Immature natural killer cell (primary cell): ENCODE results near the gene STRN3. TPM values are rescaled to one million over a fixed set of nuclear protein-coding genes. Genes with fewer than 3 reads are reported as not detected.
"Not testable (repeated sequence)": the region's sequence is repeated elsewhere in the genome, so short reads cannot be mapped to it uniquely, and the experiment has no call there.

Experiments
- DNase-seq, 3 donors: peaks; one replicate each; pipeline ENCODE4 v3.0.0; 2022; ENCODE audit warnings: mixed read lengths in 1 of 3
- H3K27ac Mint-ChIP-seq, 6 donors: one replicate each; pipeline ENCODE4 v1.8.0; 2020; ENCODE audit warnings: mixed read lengths in 6 of 6, mild to moderate bottlenecking in 5 of 6, inconsistent platforms in 4 of 6, moderate library complexity in 3 of 6
- H3K27me3 Mint-ChIP-seq, 3 donors: one replicate each; pipeline ENCODE4 v1.8.0; 2020 to 2021; ENCODE audit warnings: low read depth in 3 of 3, mild to moderate bottlenecking in 3 of 3, mixed read lengths in 3 of 3, moderate library complexity in 3 of 3, inconsistent platforms in 1 of 3
- H3K36me3 Mint-ChIP-seq, 3 donors: one replicate each; pipeline ENCODE4 v1.8.0; 2020; ENCODE audit warnings: mixed read lengths in 3 of 3, inconsistent platforms in 2 of 3, mild to moderate bottlenecking in 2 of 3
- H3K4me1 Mint-ChIP-seq, 2 donors: one replicate each; pipeline ENCODE4 v1.8.0; 2020; ENCODE audit warnings: inconsistent platforms in 2 of 2, mild to moderate bottlenecking in 2 of 2, mixed read lengths in 2 of 2, moderate library complexity in 1 of 2
- H3K4me3 Mint-ChIP-seq, 5 donors: one replicate each; pipeline ENCODE4 v1.8.0; 2020; ENCODE audit warnings: mild to moderate bottlenecking in 5 of 5, mixed read lengths in 5 of 5, inconsistent platforms in 3 of 5, moderate library complexity in 3 of 5
- H3K9me3 Mint-ChIP-seq, 6 donors: one replicate each; pipeline ENCODE4 v1.8.0; 2020; ENCODE audit warnings: mild to moderate bottlenecking in 6 of 6, mixed read lengths in 6 of 6, inconsistent platforms in 4 of 6, moderate library complexity in 3 of 6
- polyA plus RNA-seq, 3 donors: library from polyadenylated mRNA; unstranded; fragments of 300-500 nt; fragmentation: Illumina TruSeq; gene quantifications; one replicate each; pipeline ENCODE4 v1.2.3, GENCODE V29; 2021

STRN3 gene, protein sequence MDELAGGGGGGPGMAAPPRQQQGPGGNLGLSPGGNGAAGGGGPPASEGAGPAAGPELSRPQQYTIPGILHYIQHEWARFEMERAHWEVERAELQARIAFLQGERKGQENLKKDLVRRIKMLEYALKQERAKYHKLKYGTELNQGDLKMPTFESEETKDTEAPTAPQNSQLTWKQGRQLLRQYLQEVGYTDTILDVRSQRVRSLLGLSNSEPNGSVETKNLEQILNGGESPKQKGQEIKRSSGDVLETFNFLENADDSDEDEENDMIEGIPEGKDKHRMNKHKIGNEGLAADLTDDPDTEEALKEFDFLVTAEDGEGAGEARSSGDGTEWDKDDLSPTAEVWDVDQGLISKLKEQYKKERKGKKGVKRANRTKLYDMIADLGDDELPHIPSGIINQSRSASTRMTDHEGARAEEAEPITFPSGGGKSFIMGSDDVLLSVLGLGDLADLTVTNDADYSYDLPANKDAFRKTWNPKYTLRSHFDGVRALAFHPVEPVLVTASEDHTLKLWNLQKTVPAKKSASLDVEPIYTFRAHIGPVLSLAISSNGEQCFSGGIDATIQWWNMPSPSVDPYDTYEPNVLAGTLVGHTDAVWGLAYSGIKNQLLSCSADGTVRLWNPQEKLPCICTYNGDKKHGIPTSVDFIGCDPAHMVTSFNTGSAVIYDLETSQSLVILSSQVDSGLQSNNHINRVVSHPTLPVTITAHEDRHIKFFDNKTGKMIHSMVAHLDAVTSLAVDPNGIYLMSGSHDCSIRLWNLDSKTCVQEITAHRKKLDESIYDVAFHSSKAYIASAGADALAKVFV
- polyA plus RNA-seq, result 1 to 10 TPM in 2 of 3 donors, not detected in 1; 2.8 to 3.7 TPM

DNA sequence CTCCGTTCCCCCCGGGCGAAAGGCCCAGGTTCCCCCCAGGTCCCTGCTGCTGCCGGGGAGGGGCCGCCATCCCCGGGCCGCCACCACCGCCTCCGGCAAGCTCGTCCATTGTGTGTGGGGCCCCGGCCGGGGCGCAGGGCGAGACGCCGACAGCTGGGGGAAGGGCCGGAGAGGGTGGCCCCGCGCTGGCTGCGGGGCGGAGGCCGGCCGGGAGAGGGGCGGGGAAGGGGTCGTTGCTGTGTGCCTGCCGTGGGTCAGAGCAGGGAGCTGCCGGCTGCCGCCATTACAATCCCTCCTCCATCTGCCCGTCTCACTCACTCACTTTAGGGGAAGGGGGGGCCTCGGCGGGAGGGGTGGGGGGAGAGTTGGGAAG lies at the start of gene STRN3:
TSS of gene STRN3 (minus strand) at position 303 of the 373 bp plus-strand sequence. CDS start at position 109, 194 bp downstream.
- H3K9me3 Mint-ChIP-seq, result no peaks in the 10 kb centered on the region
- peak within 1 kb of the TSS; percentile 95 to 99 (median 98) for H3K27ac Mint-ChIP-seq
- H3K36me3 Mint-ChIP-seq, result peaks cover 0 to 6% (median 0%) of the 10 kb centered on the region in 3 donors
- H3K4me3 Mint-ChIP-seq, result peak within 1 kb of the TSS; percentile 97 to 100 (median 99)
- no peak for DNase-seq
- H3K4me1 Mint-ChIP-seq, result peaks cover 27 to 46% of the 10 kb centered on the region in 2 donors
- peaks cover 4 to 10% (median 7%) of the 10 kb centered on the region in 3 donors for H3K27me3 Mint-ChIP-seq

DNA sequence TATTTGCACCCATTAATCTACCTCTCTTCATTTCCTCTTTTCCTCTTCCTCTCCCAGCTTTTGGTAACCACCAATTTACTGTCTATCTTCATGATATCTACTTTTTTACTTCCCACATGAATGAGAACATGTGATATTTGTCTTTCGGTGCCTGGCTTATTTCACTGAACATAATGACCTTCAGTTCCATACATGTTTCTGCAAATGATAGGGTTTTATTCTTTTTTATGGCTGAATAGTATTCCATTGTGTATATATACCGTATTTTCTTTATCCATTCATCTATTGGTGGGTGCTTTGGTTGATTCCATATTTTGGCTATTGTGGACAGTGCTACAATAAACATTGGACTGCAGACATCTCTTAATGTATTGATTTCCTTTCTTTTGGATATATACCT lies 49.0 kb upstream of the STRN3 start:
- Mint-ChIP-seq H3K4me1 (no peaks in the 10 kb centered on the region), H3K27me3 (no peaks in the 10 kb centered on the region), H3K9me3 (no peaks in the 10 kb centered on the region), H3K4me3 (no peak overlapping the region), H3K36me3 (peaks cover 11 to 29% (median 14%) of the 10 kb centered on the region in 3 donors), H3K27ac (no peak overlapping the region)
- DNase-seq, result no peak

DNA sequence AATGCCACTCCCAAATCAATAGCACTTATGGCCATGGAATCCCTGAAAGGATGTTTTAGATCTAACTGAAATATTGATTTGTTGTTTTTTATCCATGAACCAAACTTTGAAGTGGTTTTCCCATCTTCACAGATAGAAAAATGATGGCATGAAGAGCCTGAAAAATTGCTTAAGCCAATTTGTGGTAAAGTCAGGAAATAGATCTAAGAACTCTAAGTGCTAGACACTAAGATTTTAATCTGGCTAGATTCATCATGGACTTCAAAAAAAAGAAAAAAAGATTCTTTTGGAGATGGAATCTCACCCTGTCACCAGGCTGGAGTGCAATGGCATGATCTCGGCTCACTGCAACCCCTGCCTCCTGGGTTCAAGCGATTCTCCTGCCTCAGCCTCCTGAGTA lies 45.0 kb upstream of the STRN3 start:
- peaks cover 11 to 26% (median 26%) of the 10 kb centered on the region in 3 donors for H3K36me3 Mint-ChIP-seq
- H3K27ac Mint-ChIP-seq, result no peak overlapping the region
- H3K27me3 Mint-ChIP-seq, result no peaks in the 10 kb centered on the region

DNA sequence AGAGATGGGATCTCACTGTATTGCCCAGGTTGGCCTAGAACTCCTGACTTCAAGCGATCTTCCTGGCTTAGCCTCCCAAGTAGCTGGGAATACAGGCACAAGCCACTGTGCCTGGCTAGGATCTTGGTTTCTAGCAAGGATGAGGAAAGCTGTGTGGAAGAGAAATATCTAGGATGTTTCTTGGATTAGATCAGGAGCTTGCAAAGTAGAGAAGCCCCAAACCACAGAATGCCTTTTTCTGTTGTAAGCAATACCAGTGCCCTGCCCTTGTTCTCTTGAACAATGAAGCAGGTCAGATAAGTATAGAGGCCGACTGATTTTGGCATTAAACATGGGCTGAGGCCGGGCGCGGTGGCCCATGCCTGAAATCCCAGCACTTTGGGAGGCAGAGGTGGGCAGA lies 44.3 kb upstream of the STRN3 start:
- Mint-ChIP-seq H3K4me1 (no peaks in the 10 kb centered on the region), H3K36me3 (peaks cover 10 to 26% (median 21%) of the 10 kb centered on the region in 3 donors), H3K27ac (no peak overlapping the region), H3K4me3 (no peak overlapping the region), H3K9me3 (no peaks in the 10 kb centered on the region), H3K27me3 (no peaks in the 10 kb centered on the region)
- no peak for DNase-seq

More for the DNA sequence above, 45.0 kb upstream of the STRN3 start:
- Mint-ChIP-seq H3K9me3 (no peaks in the 10 kb centered on the region), H3K4me1 (no peaks in the 10 kb centered on the region), H3K4me3 (no peak overlapping the region)
- DNase-seq, result no peak

DNA sequence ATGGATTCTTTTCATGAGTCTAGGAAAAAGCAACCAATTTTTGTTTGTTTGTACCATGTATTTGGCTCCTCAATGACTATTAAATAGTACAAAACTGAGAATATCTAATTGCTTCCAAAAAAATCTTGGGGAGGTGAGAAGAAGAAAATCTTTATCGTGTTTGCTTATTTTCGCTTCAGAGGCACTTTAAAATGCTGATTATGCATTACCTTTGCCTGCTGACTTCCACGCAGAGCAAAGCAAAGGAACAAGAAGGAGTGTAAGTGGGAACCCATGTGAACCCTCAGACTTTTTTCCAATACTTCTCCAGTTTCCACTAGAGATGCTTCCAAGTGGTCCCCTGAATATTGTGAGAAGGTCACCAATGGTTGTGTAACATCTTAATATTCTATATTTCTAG lies 43.2 kb upstream of the STRN3 start:
- no peak for DNase-seq
- peaks cover 4 to 20% (median 15%) of the 10 kb centered on the region in 3 donors for H3K36me3 Mint-ChIP-seq
- no peaks in the 10 kb centered on the region for H3K27me3 Mint-ChIP-seq
- no peaks in the 10 kb centered on the region for H3K9me3 Mint-ChIP-seq
- H3K4me1 Mint-ChIP-seq, result no peaks in the 10 kb centered on the region
- H3K4me3 Mint-ChIP-seq, result no peak overlapping the region
- H3K27ac Mint-ChIP-seq, result no peak overlapping the region

DNA sequence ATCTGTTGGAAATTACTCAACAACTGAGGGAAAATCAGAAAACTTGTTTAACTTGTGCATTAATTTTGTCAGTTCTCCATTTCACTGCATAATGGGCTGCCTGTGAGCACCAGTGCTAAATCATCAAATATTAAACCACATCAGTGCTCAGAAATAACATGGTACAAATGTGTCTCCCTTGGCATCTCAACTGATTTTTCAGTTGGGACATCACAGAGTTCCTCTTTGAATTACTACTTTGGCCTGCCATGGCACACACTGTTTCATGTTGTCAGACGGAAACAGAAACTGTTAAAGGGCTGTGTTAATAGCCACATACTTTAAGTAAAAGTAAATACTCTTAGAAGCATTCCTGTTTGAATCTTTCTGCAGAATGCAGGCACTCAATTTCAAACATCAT lies 42.1 kb upstream of the STRN3 start:
- no peaks in the 10 kb centered on the region for H3K4me1 Mint-ChIP-seq
- peaks cover 4 to 20% (median 15%) of the 10 kb centered on the region in 3 donors for H3K36me3 Mint-ChIP-seq
- no peak overlapping the region for H3K4me3 Mint-ChIP-seq

DNA sequence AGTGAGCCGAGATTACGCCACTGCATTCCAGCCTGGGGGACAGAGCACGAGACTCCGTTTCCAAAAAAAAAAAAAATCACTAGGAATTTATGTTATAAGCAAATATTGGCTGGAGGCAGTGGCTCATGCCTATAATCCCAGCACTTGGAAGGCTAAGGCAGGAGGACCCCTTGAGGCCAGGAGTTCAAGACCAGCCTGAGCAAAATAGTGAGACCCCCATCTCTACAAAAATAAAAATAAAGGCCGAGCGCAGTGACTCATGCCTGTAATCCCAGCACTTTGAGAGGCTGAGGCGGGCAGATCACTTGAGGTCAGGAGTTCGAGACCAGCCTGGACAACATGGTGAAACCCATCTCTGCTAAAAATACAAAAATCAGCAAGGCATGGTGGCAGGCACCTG lies 36.7 kb upstream of the STRN3 start:
- DNase-seq, H3K36me3 Mint-ChIP-seq, H3K4me3 Mint-ChIP-seq, H3K27me3 Mint-ChIP-seq, H3K4me1 Mint-ChIP-seq, H3K27ac Mint-ChIP-seq, H3K9me3 Mint-ChIP-seq: not testable (repeated sequence)

More for the DNA sequence above, 42.1 kb upstream of the STRN3 start:
- Mint-ChIP-seq H3K9me3 (no peaks in the 10 kb centered on the region), H3K27ac (no peak overlapping the region), H3K27me3 (no peaks in the 10 kb centered on the region)
- DNase-seq, result no peak

DNA sequence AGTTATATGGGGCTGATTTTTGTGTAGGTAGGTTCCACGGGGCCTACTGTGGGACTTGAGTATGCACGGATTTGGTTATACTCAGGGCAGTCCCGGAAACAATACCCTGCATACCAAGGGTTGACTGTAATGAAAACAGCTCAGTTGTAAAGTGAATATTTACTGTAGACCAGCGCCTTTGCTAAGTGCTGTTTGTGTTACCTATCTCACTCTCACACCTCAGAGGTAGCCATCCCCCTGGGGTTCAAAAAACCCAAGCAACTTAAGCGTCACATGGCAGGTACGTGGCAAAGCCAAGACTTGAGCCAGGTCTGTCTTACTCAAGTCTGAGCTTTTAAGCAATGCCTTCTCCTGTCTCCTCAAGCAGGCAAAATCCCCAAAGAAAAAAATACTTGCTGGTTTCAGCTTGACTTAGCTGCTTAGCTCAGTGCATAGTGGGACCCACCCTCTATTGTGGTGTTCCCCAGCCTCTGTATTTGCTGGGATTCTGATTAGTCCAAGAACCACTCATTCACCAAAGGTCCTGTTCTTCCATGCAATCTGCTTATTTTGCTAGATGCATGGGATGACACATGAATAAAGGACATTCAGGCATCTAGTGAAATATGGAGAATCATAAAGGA lies 34.2 kb upstream of the STRN3 start:
- Mint-ChIP-seq H3K9me3 (no peaks in the 10 kb centered on the region), H3K36me3 (no peaks in the 10 kb centered on the region), H3K27me3 (no peaks in the 10 kb centered on the region)

DNA sequence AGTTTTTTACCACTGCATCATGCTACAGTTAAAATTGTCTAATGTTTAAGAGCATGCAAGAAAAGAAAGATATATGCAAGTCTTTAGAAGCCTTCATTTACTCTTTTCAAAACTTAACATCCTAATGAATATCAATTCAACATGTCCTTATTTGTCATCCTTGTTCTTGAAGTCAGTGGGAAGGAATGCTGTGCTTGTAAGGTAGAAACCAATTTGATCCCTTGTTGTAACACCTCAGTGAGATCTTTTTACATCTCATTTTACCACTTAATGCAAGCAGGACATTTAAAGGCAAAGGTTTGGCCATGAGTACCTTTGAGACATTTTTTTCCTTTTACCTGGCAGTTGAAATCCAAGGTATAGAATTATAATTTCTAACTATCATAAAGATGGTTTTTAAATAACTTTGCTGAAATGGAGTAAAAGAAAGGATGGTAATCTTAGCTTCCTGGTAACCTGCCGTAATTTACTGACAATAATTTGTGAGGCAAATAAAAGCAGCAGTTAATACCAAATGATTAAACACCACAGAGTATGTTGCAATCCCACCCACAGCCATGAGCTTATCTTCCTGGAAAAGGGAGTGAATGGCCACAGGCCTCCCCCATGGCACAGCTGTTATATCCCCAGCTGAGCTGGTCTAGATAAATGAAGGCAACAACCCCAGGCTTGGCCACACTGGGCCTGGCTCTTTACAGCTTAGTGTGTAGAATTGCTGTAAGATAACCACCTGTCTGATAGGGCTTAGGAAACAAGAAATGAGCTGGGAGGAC lies 33.2 kb upstream of the STRN3 start:
- no peaks in the 10 kb centered on the region for H3K9me3 Mint-ChIP-seq
- DNase-seq, result no peak
- peaks cover 0 to 3% of the 10 kb centered on the region in 2 donors for H3K4me1 Mint-ChIP-seq
- H3K27ac Mint-ChIP-seq, result no peak overlapping the region
- no peaks in the 10 kb centered on the region for H3K36me3 Mint-ChIP-seq
- H3K27me3 Mint-ChIP-seq, result no peaks in the 10 kb centered on the region
- H3K4me3 Mint-ChIP-seq, result no peak overlapping the region

More for the DNA sequence above, 34.2 kb upstream of the STRN3 start:
- no peak for DNase-seq
- H3K4me3 Mint-ChIP-seq, result no peak overlapping the region
- H3K4me1 Mint-ChIP-seq, result peaks cover 0 to 3% of the 10 kb centered on the region in 2 donors
- no peak overlapping the region for H3K27ac Mint-ChIP-seq

DNA sequence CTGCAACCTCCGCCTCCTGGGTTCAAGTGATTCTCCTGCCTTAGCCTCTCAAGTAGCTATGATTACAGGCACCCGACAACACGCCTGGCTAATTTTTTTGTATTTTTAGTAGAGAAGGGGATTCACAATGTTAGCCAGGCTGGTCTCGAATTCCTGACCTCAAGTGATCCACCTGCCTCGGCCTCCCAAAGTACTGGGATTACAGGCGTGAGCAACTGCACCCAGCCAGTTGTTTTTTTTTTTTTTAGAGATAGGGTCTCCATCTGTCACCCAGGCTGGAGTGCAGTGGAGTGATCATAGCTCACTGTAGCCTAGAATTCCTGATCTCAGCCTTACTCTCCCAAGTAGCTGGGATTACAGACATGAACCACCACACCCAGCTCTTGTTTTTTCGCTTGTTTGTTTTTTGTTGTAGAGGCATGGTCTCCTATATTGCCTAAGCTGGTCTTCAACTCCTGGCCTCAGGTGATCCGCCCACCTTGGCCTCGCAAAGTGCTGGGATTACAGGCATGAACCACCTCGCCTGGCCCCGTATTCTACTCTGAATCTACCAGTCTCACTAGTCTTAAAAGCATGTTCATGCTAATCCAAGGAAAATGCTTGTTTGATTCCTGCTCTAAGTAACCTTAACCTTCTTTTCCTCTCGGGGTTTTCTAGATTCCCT lies 31.7 kb upstream of the STRN3 start:
- H3K27me3 Mint-ChIP-seq, result no peaks in the 10 kb centered on the region
- no peak for DNase-seq
- H3K4me1 Mint-ChIP-seq, result peaks cover 0 to 3% of the 10 kb centered on the region in 2 donors
- no peaks in the 10 kb centered on the region for H3K9me3 Mint-ChIP-seq
- H3K36me3 Mint-ChIP-seq, result no peaks in the 10 kb centered on the region
- H3K4me3 Mint-ChIP-seq, result no peak overlapping the region
- no peak overlapping the region for H3K27ac Mint-ChIP-seq

DNA sequence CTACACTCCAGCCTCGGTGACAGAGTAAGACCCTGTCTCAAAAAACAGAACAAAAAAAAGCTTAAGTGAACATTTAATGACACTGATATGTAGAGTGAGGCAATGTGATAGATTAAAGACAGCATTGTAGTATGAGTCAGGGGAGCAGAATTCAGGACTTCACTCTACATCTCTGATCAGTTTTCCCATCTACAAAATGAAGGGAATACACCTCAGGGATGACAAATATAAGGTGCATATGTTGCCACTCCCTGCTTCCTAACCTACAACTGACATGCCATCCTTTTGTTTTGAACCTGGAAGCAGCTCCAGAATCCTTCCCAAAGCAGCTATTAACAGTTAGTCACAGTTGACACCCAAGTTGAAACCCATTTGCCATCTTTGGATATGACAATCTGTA lies 30.9 kb upstream of the STRN3 start:
- Mint-ChIP-seq H3K4me3 (no peak overlapping the region), H3K9me3 (no peaks in the 10 kb centered on the region), H3K27me3 (no peaks in the 10 kb centered on the region), H3K4me1 (peaks cover 0 to 3% of the 10 kb centered on the region in 2 donors), H3K27ac (no peak overlapping the region), H3K36me3 (no peaks in the 10 kb centered on the region)
- DNase-seq, result no peak

DNA sequence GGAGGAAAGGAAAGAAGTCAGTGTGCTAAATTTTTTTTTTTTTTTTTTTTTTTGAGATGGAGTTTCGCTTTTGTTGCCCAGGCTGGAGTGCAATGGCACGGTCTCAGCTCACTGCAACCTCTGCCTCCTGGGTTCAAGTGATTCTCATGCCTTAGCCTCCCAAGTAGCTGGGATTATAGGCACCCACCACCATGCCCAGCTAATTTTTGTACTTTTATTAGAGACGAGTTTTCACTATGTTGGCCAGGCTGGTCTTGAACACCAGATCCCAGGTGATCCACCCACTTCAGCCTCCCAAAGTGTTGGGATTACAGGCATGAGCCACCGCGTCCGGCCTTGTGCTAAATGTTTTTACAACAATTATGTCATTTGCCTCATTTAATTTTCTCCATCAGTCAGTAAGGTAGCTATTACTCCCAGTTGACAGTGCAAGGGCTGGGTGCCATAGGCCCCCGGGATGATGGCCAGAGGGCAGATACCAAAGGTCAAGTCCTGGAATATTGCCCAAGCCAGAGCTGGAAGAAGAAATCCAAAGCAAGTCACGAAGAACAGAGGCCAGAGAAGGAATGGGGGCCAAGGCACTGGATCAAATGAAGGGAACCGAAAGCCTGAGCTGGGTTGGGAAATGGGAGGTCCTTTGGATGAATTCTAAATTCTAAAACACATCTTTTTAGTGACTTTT lies 26.9 kb upstream of the STRN3 start:
- H3K4me3 Mint-ChIP-seq, H3K27me3 Mint-ChIP-seq, H3K9me3 Mint-ChIP-seq, H3K4me1 Mint-ChIP-seq, H3K36me3 Mint-ChIP-seq, DNase-seq: not testable (repeated sequence)
- peak overlapping the region in 1 of 6 donors; percentile 17 for H3K27ac Mint-ChIP-seq
